CD14-positive monocyte (primary cell): Measurements from ENCODE around the gene RHOG. TPM values are rescaled to one million over a fixed set of nuclear protein-coding genes. Genes with fewer than 3 reads are reported as not detected.

Experiments used
- DNase-seq, 3 donors: peaks; one replicate each; pipeline ENCODE4 v3.0.0-alpha.2; 2011 to 2022
- H2AFZ ChIP-seq: 2 replicates; pipeline ENCODE4 v1.6.0; 2012; ENCODE audit warnings: mild to moderate bottlenecking, low read depth, low read length, inconsistent platforms; ENCODE audit not compliant: insufficient read depth, poor library complexity, severe bottlenecking
- H3K27ac ChIP-seq, 2 donors: 1 replicate in 1 of 2; 2 replicates in 1 of 2; pipeline ENCODE4 v1.5.1; 2012 to 2013; ENCODE audit warnings: low read length in 2 of 2, control low read depth in 1 of 2, inconsistent platforms in 1 of 2, low read depth in 1 of 2, mild to moderate bottlenecking in 1 of 2
- H3K27me3 ChIP-seq, 2 donors: one replicate each; pipeline versions ENCODE4 v1.6.0 to v1.6.1; 2011 to 2013; ENCODE audit warnings: low read length in 2 of 2; ENCODE audit not compliant: control insufficient read depth in 2 of 2, insufficient read depth in 2 of 2
- H3K36me3 ChIP-seq, 2 donors: replicated peaks in 1 of 2; 1 replicate in 1 of 2; 2 replicates in 1 of 2; pipeline versions ENCODE4 v1.5.1 to v1.6.1; 2012 to 2013; ENCODE audit warnings: low read length in 2 of 2, control low read depth in 1 of 2, inconsistent platforms in 1 of 2, mild to moderate bottlenecking in 1 of 2; ENCODE audit not compliant: insufficient read depth in 2 of 2, control insufficient read depth in 1 of 2
- H3K4me1 ChIP-seq, 2 donors: 1 replicate in 1 of 2; 2 replicates in 1 of 2; pipeline versions ENCODE4 v1.5.1 to v1.6.1; 2012 to 2013; ENCODE audit warnings: low read length in 2 of 2, control low read depth in 1 of 2, inconsistent platforms in 1 of 2, mild to moderate bottlenecking in 1 of 2, moderate library complexity in 1 of 2; ENCODE audit not compliant: insufficient read depth in 2 of 2, control insufficient read depth in 1 of 2
- H3K4me2 ChIP-seq: replicated peaks from 2 replicates; pipeline ENCODE3; 2012; ENCODE audit warnings: low read length, moderate library complexity, mild to moderate bottlenecking; ENCODE audit not compliant: poor library complexity, severe bottlenecking; ENCODE audit errors: extremely low read depth
- H3K4me3 ChIP-seq, 3 experiments: fragments of 200-600 bp in 1 of 3; sonication (generic) in 1 of 3; replicated peaks in 1 of 3; 1 replicate in 2 of 3; 2 replicates in 1 of 3; pipeline ENCODE4 v1.5.1; 2011 to 2013; ENCODE audit warnings: low read length in 3 of 3, mild to moderate bottlenecking in 3 of 3, control low read depth in 2 of 3, low read depth in 2 of 3, inconsistent platforms in 1 of 3, moderate library complexity in 1 of 3
- H3K79me2 ChIP-seq: 2 replicates; pipeline ENCODE4 v1.6.0; 2012; ENCODE audit warnings: mild to moderate bottlenecking, control low read depth, inconsistent platforms, low read length, moderate library complexity; ENCODE audit not compliant: insufficient read depth
- H3K9ac ChIP-seq: 2 replicates; pipeline ENCODE4 v1.6.0; 2017; ENCODE audit warnings: low read length, mild to moderate bottlenecking; ENCODE audit not compliant: insufficient read depth, poor library complexity, severe bottlenecking
- H3K9me3 ChIP-seq, 2 donors: replicated peaks in 1 of 2; 1 replicate in 1 of 2; 2 replicates in 1 of 2; pipeline versions ENCODE4 v1.5.1 to v1.6.1; 2012 to 2013; ENCODE audit warnings: low read length in 2 of 2, control low read depth in 1 of 2; ENCODE audit not compliant: control insufficient read depth in 1 of 2, insufficient read depth in 1 of 2
- H4K20me1 ChIP-seq: 2 replicates; pipeline ENCODE4 v1.6.0; 2012; ENCODE audit warnings: mild to moderate bottlenecking, low read length, control low read depth, moderate library complexity; ENCODE audit not compliant: insufficient read depth
- H3K27ac Mint-ChIP-seq, 7 donors: one replicate each; pipeline ENCODE4 v1.8.0; 2020; ENCODE audit warnings: mild to moderate bottlenecking in 7 of 7, mixed read lengths in 7 of 7, moderate library complexity in 6 of 7, inconsistent platforms in 2 of 7
- H3K27me3 Mint-ChIP-seq, 3 donors: one replicate each; pipeline ENCODE4 v1.8.0; 2021 to 2022; ENCODE audit warnings: low read depth in 3 of 3, mild to moderate bottlenecking in 3 of 3, mixed read lengths in 3 of 3, moderate library complexity in 3 of 3, inconsistent platforms in 1 of 3
- H3K36me3 Mint-ChIP-seq, 2 donors: one replicate each; pipeline ENCODE4 v1.8.0; 2020; ENCODE audit warnings: mixed read lengths in 2 of 2, inconsistent platforms in 1 of 2, mild to moderate bottlenecking in 1 of 2
- H3K4me1 Mint-ChIP-seq: one replicate; pipeline ENCODE4 v1.8.0; 2020; ENCODE audit warnings: mild to moderate bottlenecking, mixed read lengths
- H3K4me3 Mint-ChIP-seq, 2 donors: one replicate each; pipeline ENCODE4 v1.8.0; 2020; ENCODE audit warnings: mild to moderate bottlenecking in 2 of 2, mixed read lengths in 2 of 2, moderate library complexity in 1 of 2
- H3K9me3 Mint-ChIP-seq, 7 donors: one replicate each; pipeline ENCODE4 v1.8.0; 2020 to 2022; ENCODE audit warnings: mixed read lengths in 7 of 7, mild to moderate bottlenecking in 6 of 7, moderate library complexity in 6 of 7, inconsistent platforms in 2 of 7
- WGBS: methylation state at CpG from one replicate; pipeline ENCODE4 v1.1.5; 2013; ENCODE audit warnings: missing lambda C conversion rate; ENCODE audit not compliant: insufficient coverage; 5-methylcytosine and 5-hydroxymethylcytosine counted together
- intact Hi-C, 2 donors: fragments of 100-400 bp; cut with micrococcal nuclease; formaldehyde crosslinking; loops; one replicate each; pipeline versions ENCODE4 v1.15.0 to v1.15.1; 2023
- polyA plus RNA-seq, 3 donors: library from polyadenylated mRNA; depleted of rRNA in 1 of 3; unstranded in 2 of 3; stranded (reverse) in 1 of 3; fragments of 300-500 nt in 2 of 3; fragments of >200 nt in 1 of 3; fragmentation: Illumina TruSeq in 2 of 3; gene quantifications; 1 replicate in 2 of 3; 2 replicates in 1 of 3; pipeline ENCODE4 v1.2.3, GENCODE V29; 2012 to 2021
- TF ChIP-seq, protein P1 (sequence below): fragments of 200-600 bp; IDR thresholded peaks from one replicate; pipeline ENCODE4 v1.8.0; 2022; ENCODE audit warnings: antibody characterized with exemption, mild to moderate bottlenecking

RHOG gene
- polyA plus RNA-seq, 3 donors: 315 to 505 (median 458) TPM

GRCh38 chr11:3885855-3886254 is 45.1 kb upstream of the RHOG start:
- Histone ChIP-seq H3K36me3 (no peaks in the 10 kb centered on the region), H3K4me2 (no peak overlapping the region), H3K9ac (no peak overlapping the region), H3K27me3 (no peaks in the 10 kb centered on the region), H3K4me3 (no peak overlapping the region), H4K20me1 (peaks cover 52% of the 10 kb centered on the region), H2AFZ (no peak overlapping the region), H3K9me3 (no peaks in the 10 kb centered on the region), H3K27ac (peak overlapping the region in 1 of 2 donors; percentile 20), H3K4me1 (peaks cover 24 to 57% of the 10 kb centered on the region in 2 donors), H3K79me2 (peaks cover 100% of the 10 kb centered on the region)
- WGBS: 100% methylated on average over 5 of the region's 7 CpGs
- TF ChIP-seq, protein P1, sequence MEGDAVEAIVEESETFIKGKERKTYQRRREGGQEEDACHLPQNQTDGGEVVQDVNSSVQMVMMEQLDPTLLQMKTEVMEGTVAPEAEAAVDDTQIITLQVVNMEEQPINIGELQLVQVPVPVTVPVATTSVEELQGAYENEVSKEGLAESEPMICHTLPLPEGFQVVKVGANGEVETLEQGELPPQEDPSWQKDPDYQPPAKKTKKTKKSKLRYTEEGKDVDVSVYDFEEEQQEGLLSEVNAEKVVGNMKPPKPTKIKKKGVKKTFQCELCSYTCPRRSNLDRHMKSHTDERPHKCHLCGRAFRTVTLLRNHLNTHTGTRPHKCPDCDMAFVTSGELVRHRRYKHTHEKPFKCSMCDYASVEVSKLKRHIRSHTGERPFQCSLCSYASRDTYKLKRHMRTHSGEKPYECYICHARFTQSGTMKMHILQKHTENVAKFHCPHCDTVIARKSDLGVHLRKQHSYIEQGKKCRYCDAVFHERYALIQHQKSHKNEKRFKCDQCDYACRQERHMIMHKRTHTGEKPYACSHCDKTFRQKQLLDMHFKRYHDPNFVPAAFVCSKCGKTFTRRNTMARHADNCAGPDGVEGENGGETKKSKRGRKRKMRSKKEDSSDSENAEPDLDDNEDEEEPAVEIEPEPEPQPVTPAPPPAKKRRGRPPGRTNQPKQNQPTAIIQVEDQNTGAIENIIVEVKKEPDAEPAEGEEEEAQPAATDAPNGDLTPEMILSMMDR: no peak
- intact Hi-C loops: no loop called here
- no peaks in the 10 kb centered on the region for H3K9me3 Mint-ChIP-seq
- DNase-seq: no peak
- H3K4me3 Mint-ChIP-seq: no peak overlapping the region
- H3K4me1 Mint-ChIP-seq: peaks cover 60% of the 10 kb centered on the region
- peak overlapping the region in 1 of 7 donors; percentile 10 for H3K27ac Mint-ChIP-seq
- peaks cover 0 to 1% (median 0%) of the 10 kb centered on the region in 3 donors for H3K27me3 Mint-ChIP-seq
- H3K36me3 Mint-ChIP-seq: no peaks in the 10 kb centered on the region

DNA sequence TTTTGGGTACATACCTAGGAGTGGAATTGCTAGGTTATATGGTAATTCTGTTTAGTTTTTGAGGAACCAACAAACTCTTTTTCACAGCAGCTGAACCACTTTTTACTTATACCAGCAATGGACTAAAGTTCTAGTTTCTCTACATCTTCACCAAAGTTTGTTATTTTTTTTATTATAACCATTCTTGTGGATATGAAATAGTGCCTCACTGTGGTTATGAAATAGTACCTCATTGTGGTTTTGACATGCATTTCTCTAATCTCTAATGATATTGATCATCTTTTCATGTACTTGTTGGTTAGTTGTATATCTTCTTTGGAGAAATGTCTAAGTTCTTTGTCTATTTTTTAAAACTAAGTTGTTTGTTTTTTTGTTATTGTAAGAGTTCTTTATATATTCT is 41.9 kb upstream of the RHOG start:
- Mint-ChIP-seq H3K27me3 (peaks cover 0 to 2% (median 0%) of the 10 kb centered on the region in 3 donors), H3K36me3 (peaks cover 0 to 5% of the 10 kb centered on the region in 2 donors), H3K4me1 (peaks cover 72% of the 10 kb centered on the region), H3K9me3 (no peaks in the 10 kb centered on the region), H3K27ac (peak overlapping the region in 2 of 7 donors; percentile 3 to 13), H3K4me3 (no peak overlapping the region)
- H3K4me1 ChIP-seq: peaks cover 46 to 78% of the 10 kb centered on the region in 2 donors
- no peak overlapping the region for H3K4me3 ChIP-seq
- no peak overlapping the region for H3K4me2 ChIP-seq
- H3K9ac ChIP-seq: no peak overlapping the region
- no peak overlapping the region for H2AFZ ChIP-seq
- H3K9me3 ChIP-seq: no peaks in the 10 kb centered on the region
- intact Hi-C loops: no loop called here
- TF ChIP-seq, protein P1: no peak
- peaks cover 100% of the 10 kb centered on the region for H3K79me2 ChIP-seq
- H3K27me3 ChIP-seq: no peaks in the 10 kb centered on the region
- no peaks in the 10 kb centered on the region for H3K36me3 ChIP-seq
- H4K20me1 ChIP-seq: peaks cover 65% of the 10 kb centered on the region
- H3K27ac ChIP-seq: no peak overlapping the region
- no peak for DNase-seq
